ENCODE measurements around the gene STX1B.

GRCh38 chr16:31043898-31044481, 33.6 kb upstream of the STX1B start:
- TF ChIP-seq YY1 (IDR thresholded peaks at IDR 0.05; ENCODE audit: insufficient read depth, insufficient read length) = no peak
- TF ChIP-seq ZNF274 (IDR thresholded peaks at IDR 0.05; ENCODE audit: low read depth, low read length) = no peak
